HTERT RPE-1 (cell line): ENCODE results near the gene WWOX.

Experiments
- in situ Hi-C: fragments of 300-500 bp; cut with MboI; formaldehyde crosslinking; loops from 4 replicates; pipeline ENCODE4 v1.14.3; 2020; ENCODE audit warnings: low sequenced_read_pairs

The WWOX gene

GRCh38 chr16:78694414-78694813 is 595.0 kb downstream of the WWOX start:
- in situ Hi-C loops = no loop called here

- in situ Hi-C loops = no loop called here
Observed at GRCh38 chr16:78695391-78695790, 595.9 kb downstream of the WWOX start.

- in situ Hi-C loops = no loop called here
Observed at GRCh38 chr16:78696797-78697196, 597.3 kb downstream of the WWOX start.

GRCh38 chr16:78697426-78697825 is 598.0 kb downstream of the WWOX start:
- in situ Hi-C loops = no loop called here

- in situ Hi-C loops = no loop called here
Observed at GRCh38 chr16:78703936-78704335, 604.5 kb downstream of the WWOX start.

- in situ Hi-C loops = no loop called here
Observed at GRCh38 chr16:78704416-78704815, 605.0 kb downstream of the WWOX start.

GRCh38 chr16:78705694-78706093 is 606.2 kb downstream of the WWOX start:
- in situ Hi-C loops = no loop called here

- in situ Hi-C loops = no loop called here
Observed at GRCh38 chr16:78706637-78707036, 607.2 kb downstream of the WWOX start.

- in situ Hi-C loops = no loop called here
Observed at GRCh38 chr16:78709137-78709884, 609.9 kb downstream of the WWOX start.

- in situ Hi-C loops = no loop called here
Observed at GRCh38 chr16:78715106-78715505, 615.7 kb downstream of the WWOX start.

GRCh38 chr16:78715673-78716072 is 616.2 kb downstream of the WWOX start:
- in situ Hi-C loops = no loop called here

GRCh38 chr16:78718141-78718540 is 618.7 kb downstream of the WWOX start:
- in situ Hi-C loops = no loop called here

- in situ Hi-C loops = no loop called here
Observed at GRCh38 chr16:78720416-78720815, 621.0 kb downstream of the WWOX start.

- in situ Hi-C loops = no loop called here
Observed at GRCh38 chr16:78727536-78727935, 628.1 kb downstream of the WWOX start.

GRCh38 chr16:78729687-78730086 is 630.2 kb downstream of the WWOX start:
- in situ Hi-C loops = no loop called here

GRCh38 chr16:78731785-78732184 is 632.3 kb downstream of the WWOX start:
- in situ Hi-C loops = no loop called here

- in situ Hi-C loops = no loop called here
Observed at GRCh38 chr16:78732696-78733095, 633.2 kb downstream of the WWOX start.

GRCh38 chr16:78735337-78735736 is 635.9 kb downstream of the WWOX start:
- in situ Hi-C loops = no loop called here

GRCh38 chr16:78737630-78738029 is 638.2 kb downstream of the WWOX start:
- in situ Hi-C loops = no loop called here

GRCh38 chr16:78738557-78738956 is 639.1 kb downstream of the WWOX start:
- in situ Hi-C loops = no loop called here

GRCh38 chr16:78740269-78740668 is 640.8 kb downstream of the WWOX start:
- in situ Hi-C loops = no loop called here

- in situ Hi-C loops = no loop called here
Observed at GRCh38 chr16:78742501-78743283, 643.2 kb downstream of the WWOX start.
